Left forelimb (tissue), 1 donor: ENCODE results near the gene MIOX.
"Not testable (repeated sequence)": the region's sequence is repeated elsewhere in the genome, so short reads cannot be mapped to it uniquely, and the experiment has no call there.

ENCODE experiments used
- DNase-seq: peaks from one replicate; pipeline ENCODE4 v3.0.0-alpha.2; 2018; ENCODE audit warnings: low spot score

The MIOX gene

GRCh38 chr22:50529897-50530579 lies 43.4 kb downstream of the MIOX start, which contains the start of gene TYMP:
Gene TYMP, minus strand, starts transcription at chr22:50530012. Its CDS starts 303 bp downstream, at chr22:50529709.
- peak; percentile 85 for DNase-seq

- DNase-seq, result no peak
These were observed 43.9 kb downstream of the MIOX start for GRCh38 chr22:50530580-50530876.

GRCh38 chr22:50530877-50531545 lies 44.4 kb downstream of the MIOX start:
- peak; percentile 76 for DNase-seq

GRCh38 chr22:50531546-50531961 lies 44.9 kb downstream of the MIOX start:
- DNase-seq, result no peak

- peak; percentile 84 for DNase-seq
These were observed 45.5 kb downstream of the MIOX start for GRCh38 chr22:50531962-50532674.

- no peak for DNase-seq
These were observed 46.5 kb downstream of the MIOX start for GRCh38 chr22:50532824-50533796.

GRCh38 chr22:50533856-50534711 lies 47.4 kb downstream of the MIOX start:
- not testable (repeated sequence) for DNase-seq

- DNase-seq, result no peak
These were observed 48.5 kb downstream of the MIOX start for GRCh38 chr22:50535113-50535512.

GRCh38 chr22:50536226-50536625 lies 49.6 kb downstream of the MIOX start:
- DNase-seq, result no peak

GRCh38 chr22:50537765-50538164 lies 51.1 kb downstream of the MIOX start:
- no peak for DNase-seq
